HG03354 (cell line): ENCODE data around the gene CHST2.

Experiments
- ATAC-seq: cut with Tn5 transposase; IDR thresholded peaks from one replicate; pipeline ENCODE4 v1.9.1; 2021; ENCODE audit warnings: mild to moderate bottlenecking; ENCODE audit not compliant: unreplicated experiment, poor library complexity, severe bottlenecking

Gene CHST2

DNA sequence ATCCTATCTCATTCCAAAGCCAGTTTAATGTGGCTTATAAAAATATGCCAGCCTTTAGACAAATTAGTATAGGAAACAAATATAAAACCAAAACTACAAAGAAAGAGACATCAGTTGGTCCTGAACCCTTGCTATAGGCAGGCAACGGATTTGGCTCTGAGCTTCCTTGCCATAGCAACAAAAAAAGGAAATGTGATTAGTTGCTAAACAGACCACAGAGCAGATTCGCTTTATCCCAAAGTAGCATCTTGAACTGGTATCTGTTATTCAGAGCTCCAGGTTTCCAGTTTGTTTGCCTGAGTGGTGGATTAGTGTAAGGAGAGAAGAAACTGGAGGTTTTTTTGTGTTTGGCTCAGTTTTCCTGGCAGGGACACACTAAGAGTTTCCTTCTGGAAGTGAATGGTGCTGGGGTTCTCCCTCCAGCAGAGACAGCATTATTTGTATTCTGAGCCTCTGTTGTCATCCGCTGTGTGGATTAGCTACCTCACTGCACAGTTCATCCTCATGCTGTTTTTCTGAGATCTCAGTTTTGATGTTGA is 44.1 kb downstream of the CHST2 start:
- ATAC-seq: no peak

DNA sequence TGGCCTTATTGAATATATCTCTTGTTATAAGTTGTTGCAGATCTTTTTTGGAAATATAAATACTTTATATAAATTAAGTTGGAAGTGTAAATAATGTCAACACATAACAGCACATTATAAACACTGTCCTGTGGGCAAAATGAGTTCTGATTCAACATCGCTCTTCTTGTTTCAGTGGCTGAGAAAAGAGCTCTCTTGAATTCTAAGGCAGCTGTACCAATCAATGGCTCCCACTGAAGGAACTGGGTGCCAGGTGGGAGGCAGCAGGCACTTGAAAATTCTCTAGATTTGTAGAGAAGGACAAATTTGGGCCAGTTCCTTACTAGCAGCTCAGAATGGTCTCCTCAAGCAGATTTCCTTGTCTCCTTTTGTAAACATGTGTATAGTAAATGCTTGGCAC is 45.6 kb downstream of the CHST2 start:
- ATAC-seq: peak; percentile 28

DNA sequence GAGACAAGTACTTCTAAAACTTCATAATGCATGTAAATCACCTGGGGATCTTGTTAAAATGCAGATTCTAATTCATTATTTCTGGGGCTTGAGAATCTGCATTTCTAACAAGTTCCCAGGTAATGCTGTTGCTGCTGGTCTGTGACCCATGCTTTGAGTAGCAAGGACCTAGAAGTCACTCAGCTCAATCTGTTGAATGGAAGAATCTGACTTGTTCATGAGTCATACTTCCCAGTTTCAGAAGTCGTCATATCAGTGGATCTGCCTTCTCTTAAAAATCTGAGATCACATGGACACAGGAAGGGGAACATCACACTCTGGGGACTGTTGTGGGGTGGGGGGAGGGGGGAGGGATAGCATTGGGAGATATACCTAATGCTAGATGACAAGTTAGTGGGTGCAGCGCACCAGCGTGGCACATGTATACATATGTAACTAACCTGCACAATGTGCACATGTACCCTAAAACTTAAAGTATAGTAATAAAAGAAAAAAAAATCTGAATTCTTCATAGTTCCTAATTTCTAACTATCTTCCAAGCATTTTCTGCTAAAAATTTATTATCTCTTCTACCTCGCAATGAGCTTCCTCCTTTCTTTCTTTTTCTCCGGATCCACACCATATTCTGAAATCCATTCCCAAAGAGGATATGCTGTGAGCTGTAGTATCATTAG is 46.2 kb downstream of the CHST2 start:
- ATAC-seq: peak; percentile 76

DNA sequence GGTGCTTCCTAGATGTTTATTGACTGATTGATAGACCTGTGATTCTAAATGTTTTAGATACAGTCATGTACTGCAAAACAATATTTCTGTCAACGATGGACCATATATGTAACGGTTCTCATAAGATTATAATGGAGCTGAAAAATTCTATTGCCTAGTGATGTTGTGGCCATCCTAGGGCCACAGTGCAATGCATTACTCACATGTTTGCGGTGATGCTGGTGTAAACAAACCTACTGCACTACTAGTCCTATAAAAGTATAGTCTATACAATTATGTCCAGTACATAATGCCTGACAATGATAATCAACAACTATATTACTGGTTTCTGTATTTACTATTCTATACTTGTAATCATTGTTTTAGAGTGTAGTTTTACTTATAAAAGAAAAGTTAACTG is 46.8 kb downstream of the CHST2 start:
- ATAC-seq: no peak

DNA sequence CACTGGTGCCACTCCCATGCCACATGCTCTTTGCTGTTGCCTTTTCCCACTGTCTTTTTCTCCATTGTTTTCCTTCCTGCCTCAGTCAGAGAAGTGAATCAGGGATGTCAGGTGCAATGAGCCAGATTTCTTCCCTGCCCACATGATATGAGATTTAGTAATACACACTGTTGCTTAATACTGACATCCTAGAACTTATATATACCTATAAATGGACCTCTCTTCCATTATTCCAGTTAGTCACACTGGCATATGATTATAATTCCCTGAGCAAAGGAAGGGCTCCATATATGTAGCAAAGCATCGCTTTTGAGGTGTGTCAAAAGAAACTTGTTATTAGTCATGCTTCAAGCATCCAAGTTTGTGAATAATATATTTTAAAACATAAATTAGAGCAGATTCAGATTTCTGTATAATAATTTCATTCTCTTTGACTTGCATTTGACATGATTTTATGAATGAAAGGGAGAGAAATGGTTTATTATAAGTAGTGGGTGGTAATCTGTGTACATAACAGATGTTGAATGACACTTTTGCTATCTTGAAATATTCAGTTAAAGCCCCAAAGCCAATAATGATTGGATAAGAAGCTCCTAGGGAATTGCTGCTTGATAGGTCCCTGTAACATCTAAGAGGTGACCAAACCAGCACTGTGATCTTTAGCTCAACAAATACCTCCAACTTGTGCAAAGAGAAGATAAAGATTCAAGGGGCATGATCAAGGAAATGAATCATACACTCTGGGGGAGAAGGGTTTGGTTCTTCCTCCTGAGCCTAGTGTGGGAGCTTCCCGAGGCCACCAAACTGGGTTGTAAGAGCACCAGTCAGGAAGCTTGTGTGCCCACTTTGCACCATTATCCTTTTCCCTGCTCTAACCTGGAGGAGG is 48.6 kb downstream of the CHST2 start:
- no peak for ATAC-seq

DNA sequence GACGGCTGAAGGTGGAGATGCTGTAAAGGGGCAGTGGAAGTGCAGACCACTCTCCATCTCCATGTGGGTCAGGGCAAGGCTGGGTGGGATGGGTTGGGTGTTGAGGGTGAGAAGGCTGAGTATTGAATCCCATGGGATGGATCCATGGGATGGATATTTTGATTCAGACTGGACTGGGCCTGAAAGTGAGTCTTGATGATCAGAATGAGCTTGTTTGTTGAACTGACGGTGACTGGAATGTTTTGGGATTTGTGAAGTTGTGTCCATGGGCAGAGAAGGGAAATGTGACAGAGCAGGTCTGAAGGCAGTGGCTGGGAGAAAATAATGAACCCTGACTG is 49.3 kb downstream of the CHST2 start:
- ATAC-seq: no peak

DNA sequence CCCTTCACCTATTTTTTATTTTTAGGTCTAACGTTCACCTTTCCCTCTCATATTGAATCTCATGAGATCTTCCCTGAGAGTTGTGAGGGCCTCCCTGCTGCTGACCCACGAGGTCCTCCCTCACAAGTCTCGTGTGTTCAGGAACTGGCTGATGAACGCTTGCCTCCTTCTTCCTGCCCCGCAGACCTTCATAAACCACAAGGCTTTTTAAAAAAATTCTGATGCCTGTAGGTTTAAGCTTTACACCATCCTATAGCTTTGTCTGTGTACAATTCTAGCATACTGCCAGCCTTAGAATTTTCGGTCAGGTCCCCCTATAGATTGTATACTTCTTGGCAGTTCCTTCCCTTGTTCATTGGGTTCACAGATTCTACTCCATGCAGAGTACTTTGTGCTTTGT is 50.5 kb downstream of the CHST2 start:
- ATAC-seq: no peak

DNA sequence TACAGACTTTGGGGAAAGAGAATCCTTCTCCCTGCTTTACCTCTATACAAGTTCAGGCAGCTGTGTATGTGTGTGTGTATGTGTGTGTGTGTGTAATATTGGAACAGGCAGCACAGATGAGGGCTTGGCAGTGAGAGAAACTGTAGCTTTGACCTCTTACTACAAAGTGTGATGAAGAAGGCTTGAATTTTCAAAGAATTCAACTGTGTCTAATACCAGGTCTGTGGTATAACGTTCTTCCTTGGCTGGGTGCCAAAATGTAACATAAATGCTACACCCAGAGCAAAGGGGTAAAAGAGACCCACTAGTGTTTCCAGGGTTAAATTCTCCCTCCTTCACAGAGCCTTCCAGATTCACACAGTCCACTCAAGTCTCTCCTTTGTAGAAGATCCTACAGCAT is 51.1 kb downstream of the CHST2 start:
- no peak for ATAC-seq

DNA sequence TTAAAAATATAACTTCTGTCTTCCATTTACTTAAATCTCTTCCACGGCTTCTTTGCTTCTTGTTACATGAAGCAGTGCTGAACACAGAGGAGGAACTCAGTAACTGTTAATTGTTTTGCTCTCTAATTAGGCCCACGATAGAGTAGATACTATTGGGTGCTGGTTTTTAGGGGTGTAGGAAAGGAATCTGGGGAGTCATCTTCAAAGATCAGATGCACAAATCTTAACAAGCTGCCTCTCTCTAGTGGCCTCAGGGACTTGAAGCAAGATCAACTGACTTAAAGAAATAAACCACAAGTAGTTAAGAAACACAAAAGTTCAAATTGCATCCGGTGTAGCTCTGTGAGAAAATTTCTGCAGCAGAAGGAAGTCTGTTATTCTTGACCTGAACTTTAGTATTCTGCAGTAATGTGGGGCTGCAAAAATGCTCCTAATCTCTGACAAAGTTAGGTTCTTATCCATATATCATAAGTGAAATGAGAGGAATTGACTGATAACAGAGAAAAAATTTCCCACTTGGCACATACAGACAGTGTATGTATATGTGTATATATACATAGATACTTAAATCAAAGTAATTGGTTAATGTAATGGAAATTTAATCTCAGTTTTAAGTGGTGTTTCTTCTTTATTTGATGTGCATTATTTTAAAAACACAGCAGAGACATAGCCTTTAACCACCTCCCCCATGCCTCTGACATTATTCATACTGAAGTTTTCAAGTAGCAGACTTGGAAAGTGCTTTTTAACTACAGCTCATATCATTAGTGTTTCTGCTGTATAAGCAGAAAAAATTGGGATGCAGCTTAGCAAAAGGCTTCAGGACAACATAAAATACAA is 51.8 kb downstream of the CHST2 start:
- peak; percentile 77 for ATAC-seq

DNA sequence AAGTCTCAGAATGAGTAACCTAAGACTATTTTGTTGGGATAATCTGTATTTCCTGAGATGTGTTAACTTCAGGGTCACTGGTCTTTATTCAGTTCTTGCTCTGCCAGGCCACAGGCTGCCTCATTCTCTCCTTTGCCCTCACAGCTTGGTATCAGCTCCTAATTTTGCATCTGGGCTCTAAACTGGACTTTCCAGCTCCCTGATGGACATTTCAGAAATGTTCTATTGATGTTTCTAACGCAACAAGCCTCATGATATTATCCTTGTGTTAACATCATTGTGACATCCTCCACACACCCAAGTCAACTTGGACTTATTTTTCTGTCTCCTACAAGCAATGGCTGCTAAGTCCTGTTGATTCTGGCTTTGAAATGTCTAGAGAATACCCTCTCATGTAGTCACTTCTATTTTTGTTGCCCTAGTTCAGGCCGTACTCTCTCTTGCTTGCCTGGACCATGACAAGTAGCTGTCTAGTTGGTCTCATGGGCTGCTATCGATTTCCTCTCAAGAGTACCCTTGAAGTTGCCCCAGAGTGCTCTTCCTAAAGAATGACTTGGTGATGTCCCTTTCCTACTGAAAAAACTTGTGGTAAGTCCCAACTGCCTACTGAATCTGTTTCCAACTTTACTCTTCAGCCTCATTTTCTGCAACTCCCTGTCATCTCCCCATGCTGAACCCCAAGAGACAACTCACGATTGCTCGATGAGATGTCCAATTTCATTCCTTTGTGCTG is 52.7 kb downstream of the CHST2 start:
- ATAC-seq: no peak

DNA sequence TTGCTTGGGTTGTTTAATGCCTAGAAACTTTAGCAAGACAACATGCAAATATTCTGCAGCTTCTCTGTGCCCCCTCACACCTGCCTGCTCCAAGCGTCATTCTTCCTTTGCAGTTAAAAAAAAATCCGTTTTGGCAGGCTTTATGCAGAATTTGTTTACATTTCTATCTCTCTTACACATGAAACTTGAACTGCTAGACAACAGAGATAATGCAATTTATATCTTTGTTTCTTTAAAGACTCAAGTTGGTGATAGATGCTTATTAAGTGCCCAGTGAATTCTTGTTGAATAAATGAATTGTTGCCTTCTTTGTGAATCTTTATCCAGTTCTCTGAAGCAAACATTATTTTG is 53.2 kb downstream of the CHST2 start:
- ATAC-seq: no peak

DNA sequence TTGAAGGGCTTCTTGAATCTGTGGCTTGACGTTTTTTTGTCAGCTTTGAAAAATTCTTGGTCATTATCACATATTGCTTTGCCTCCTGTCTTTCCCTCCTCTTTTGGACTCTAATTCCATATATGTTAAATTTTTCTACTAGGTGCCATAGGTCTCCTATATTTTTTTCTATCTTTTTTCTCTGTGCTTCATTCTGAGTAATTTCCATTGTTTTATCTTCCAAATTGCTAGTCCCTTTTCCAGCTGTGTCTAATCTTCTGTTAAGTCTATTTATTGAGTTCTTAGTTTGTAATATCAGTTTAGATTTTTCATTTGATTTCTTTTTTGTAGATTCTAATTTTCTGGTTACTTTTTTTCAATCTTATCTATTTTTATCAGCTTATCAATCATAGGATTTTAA is 53.7 kb downstream of the CHST2 start:
- no peak for ATAC-seq
